HL-60/S4 (cell line): Measurements from ENCODE around the gene CSNK1G3.

Experiments
- in situ Hi-C: fragments of 300-500 bp; cut with MboI; formaldehyde crosslinking; loops from 2 replicates; pipeline ENCODE4 v1.14.3; 2022; ENCODE audit warnings: low sequenced_read_pairs

CSNK1G3 gene

GRCh38 chr5:123554601-123555000 is 42.6 kb downstream of the CSNK1G3 start:
- in situ Hi-C loops, result no loop called here

GRCh38 chr5:123557907-123558306 is 45.9 kb downstream of the CSNK1G3 start:
- in situ Hi-C loops, result no loop called here

- in situ Hi-C loops, result no loop called here
These were observed 46.9 kb downstream of the CSNK1G3 start for GRCh38 chr5:123558762-123559433.

GRCh38 chr5:123559434-123559775 is 47.4 kb downstream of the CSNK1G3 start:
- in situ Hi-C loops, result no loop called here

- in situ Hi-C loops, result no loop called here
These were observed 49.3 kb downstream of the CSNK1G3 start for GRCh38 chr5:123561230-123561629.

- in situ Hi-C loops, result no loop called here
These were observed 60.0 kb downstream of the CSNK1G3 start for GRCh38 chr5:123571927-123572326.

GRCh38 chr5:123578390-123578789 is 66.4 kb downstream of the CSNK1G3 start:
- in situ Hi-C loops, result no loop called here

GRCh38 chr5:123579410-123579809 is 67.4 kb downstream of the CSNK1G3 start:
- in situ Hi-C loops, result no loop called here

- in situ Hi-C loops, result no loop called here
These were observed 70.7 kb downstream of the CSNK1G3 start for GRCh38 chr5:123582550-123583285.

GRCh38 chr5:123585871-123586270 is 73.9 kb downstream of the CSNK1G3 start:
- in situ Hi-C loops, result no loop called here

GRCh38 chr5:123594434-123594833 is 82.5 kb downstream of the CSNK1G3 start:
- in situ Hi-C loops, result no loop called here

GRCh38 chr5:123597018-123597417 is 85.0 kb downstream of the CSNK1G3 start:
- in situ Hi-C loops, result no loop called here

- in situ Hi-C loops, result no loop called here
These were observed 86.2 kb downstream of the CSNK1G3 start for GRCh38 chr5:123598028-123598689.

- in situ Hi-C loops, result no loop called here
These were observed 87.2 kb downstream of the CSNK1G3 start for GRCh38 chr5:123599171-123599570.

GRCh38 chr5:123601610-123602009 is 89.6 kb downstream of the CSNK1G3 start:
- in situ Hi-C loops, result no loop called here

GRCh38 chr5:123605822-123606221 is 93.8 kb downstream of the CSNK1G3 start:
- in situ Hi-C loops, result no loop called here

- in situ Hi-C loops, result no loop called here
These were observed 98.2 kb downstream of the CSNK1G3 start for GRCh38 chr5:123610209-123610608.

- in situ Hi-C loops, result no loop called here
These were observed 98.9 kb downstream of the CSNK1G3 start for GRCh38 chr5:123610665-123611405.

GRCh38 chr5:123611406-123611709 is 99.4 kb downstream of the CSNK1G3 start:
- in situ Hi-C loops, result no loop called here

- in situ Hi-C loops, result no loop called here
These were observed 105.6 kb downstream of the CSNK1G3 start for GRCh38 chr5:123617561-123617960.

GRCh38 chr5:123626051-123626450 is 114.1 kb downstream of the CSNK1G3 start:
- in situ Hi-C loops, result no loop called here
